CD4-positive, CD25-positive, alpha-beta regulatory T cell (primary cell): ENCODE measurements around the gene TULP3. TPM values are rescaled to one million over a fixed set of nuclear protein-coding genes. Genes with fewer than 3 reads are reported as not detected.
A peak's percentile ranks its signal among the peaks of the same experiment; 100 is the strongest.

Experiments used
- ATAC-seq, 2 donors: fragments of 150-1000 bp; cut with Tn5 transposase; one replicate each; pipeline ENCODE4 v1.10.0; 2021; ENCODE audit warnings: low read depth in 2 of 2, moderate number of reproducible peaks in 2 of 2, moderate library complexity in 1 of 2
- DNase-seq, 3 donors: peaks; one replicate each; pipeline versions ENCODE4 v3.0.0 to v3.0.0-alpha.2; 2012 to 2022; ENCODE audit warnings: mixed read lengths in 1 of 3
- H3K27ac ChIP-seq: one replicate; pipeline ENCODE4 v1.7.0; 2013; ENCODE audit warnings: mild to moderate bottlenecking, low read length; ENCODE audit not compliant: insufficient read depth, poor library complexity, severe bottlenecking
- H3K27me3 ChIP-seq: one replicate; pipeline ENCODE4 v1.7.0; 2013; ENCODE audit warnings: low read length; ENCODE audit not compliant: control insufficient read depth, insufficient read depth
- H3K36me3 ChIP-seq: one replicate; pipeline ENCODE4 v1.7.0; 2013; ENCODE audit warnings: mild to moderate bottlenecking, low read length, moderate library complexity; ENCODE audit not compliant: control insufficient read depth, insufficient read depth
- H3K4me1 ChIP-seq: 2 replicates; pipeline ENCODE4 v1.7.0; 2013; ENCODE audit warnings: mild to moderate bottlenecking, low read length; ENCODE audit not compliant: insufficient read depth, control insufficient read depth, poor library complexity, severe bottlenecking
- H3K4me3 ChIP-seq: one replicate; pipeline ENCODE4 v1.7.0; 2013; ENCODE audit warnings: low read depth, mild to moderate bottlenecking, low read length, moderate library complexity
- H3K9me3 ChIP-seq, 2 experiments: 1 replicate in 1 of 2; 2 replicates in 1 of 2; pipeline ENCODE4 v1.7.0; 2013; ENCODE audit warnings: low read length in 2 of 2, mild to moderate bottlenecking in 1 of 2, moderate library complexity in 1 of 2; ENCODE audit not compliant: control insufficient read depth in 2 of 2
- H3K27ac Mint-ChIP-seq, 3 donors: one replicate each; pipeline ENCODE4 v1.8.0; 2020 to 2022; ENCODE audit warnings: mild to moderate bottlenecking in 3 of 3, mixed read lengths in 3 of 3, moderate library complexity in 2 of 3
- H3K27me3 Mint-ChIP-seq: one replicate; pipeline ENCODE4 v1.8.0; 2022; ENCODE audit warnings: mild to moderate bottlenecking, mixed read lengths
- H3K36me3 Mint-ChIP-seq: one replicate; pipeline ENCODE4 v1.8.0; 2020; ENCODE audit warnings: mixed read lengths
- H3K4me1 Mint-ChIP-seq, 4 donors: one replicate each; pipeline ENCODE4 v1.8.0; 2020 to 2022; ENCODE audit warnings: mixed read lengths in 4 of 4, mild to moderate bottlenecking in 1 of 4
- H3K4me3 Mint-ChIP-seq, 4 donors: one replicate each; pipeline ENCODE4 v1.8.0; 2020 to 2022; ENCODE audit warnings: mild to moderate bottlenecking in 4 of 4, mixed read lengths in 4 of 4, moderate library complexity in 3 of 4
- H3K9me3 Mint-ChIP-seq, 7 donors: one replicate each; pipeline ENCODE4 v1.8.0; 2020 to 2022; ENCODE audit warnings: mixed read lengths in 7 of 7, mild to moderate bottlenecking in 3 of 7, moderate library complexity in 2 of 7
- polyA plus RNA-seq, 4 donors: library from polyadenylated mRNA; unstranded; fragments of 300-500 nt; fragmentation: Illumina TruSeq; gene quantifications; one replicate each; pipeline ENCODE4 v1.2.3, GENCODE V29; 2021
- total RNA-seq: library from RNA; stranded (reverse); gene quantifications from one replicate; pipeline ENCODE4 v1.2.3, GENCODE V29; 2022

Gene TULP3
- total and polyA plus RNA-seq, 5 donors from 2014 or later, result 2.4 to 7.7 (median 5.7) TPM

- Mint-ChIP-seq H3K9me3 (no peaks in the 10 kb centered on the region), H3K4me3 (peak overlapping the region in 3 of 4 donors; percentile 67 to 77 (median 71)), H3K36me3 (no peaks in the 10 kb centered on the region), H3K27me3 (peaks cover 51% of the 10 kb centered on the region), H3K4me1 (peaks cover 0 to 16% (median 8%) of the 10 kb centered on the region in 4 donors), H3K27ac (no peak overlapping the region)
- no peak overlapping the region for H3K4me3 ChIP-seq
- peaks cover 26% of the 10 kb centered on the region for H3K27me3 ChIP-seq
- no peak overlapping the region for H3K27ac ChIP-seq
- H3K36me3 ChIP-seq, result no peaks in the 10 kb centered on the region
- ATAC-seq (no peak), DNase-seq (no peak)
- peaks cover 13% of the 10 kb centered on the region for H3K4me1 ChIP-seq
- H3K9me3 ChIP-seq, result no peaks in the 10 kb centered on the region
Observed at GRCh38 chr12:2958432-2959191, 67.9 kb downstream of the TULP3 start.

- no peak within 1 kb of the TSS for H3K27ac Mint-ChIP-seq
Observed at GRCh38 chr12:2959192-2959504, 68.5 kb downstream of the TULP3 start, which contains the start of gene TEAD4. Gene TEAD4, plus strand, starts transcription at chr12:2959397.

GRCh38 chr12:2959505-2960389, 69.1 kb downstream of the TULP3 start:
- Histone ChIP-seq H3K27ac (no peak overlapping the region), H3K27me3 (peaks cover 26% of the 10 kb centered on the region), H3K9me3 (no peaks in the 10 kb centered on the region), H3K4me3 (no peak overlapping the region), H3K4me1 (peaks cover 13% of the 10 kb centered on the region), H3K36me3 (no peaks in the 10 kb centered on the region)
- ATAC-seq (no peak), DNase-seq (peak in 1 of 3 donors; percentile 8)
- Mint-ChIP-seq H3K27ac (no peak overlapping the region), H3K36me3 (no peaks in the 10 kb centered on the region), H3K9me3 (peaks cover 0 to 1% (median 0%) of the 10 kb centered on the region in 7 donors), H3K4me3 (peak overlapping the region; percentile 19 to 81 (median 64)), H3K4me1 (peaks cover 0 to 16% (median 8%) of the 10 kb centered on the region in 4 donors), H3K27me3 (peaks cover 51% of the 10 kb centered on the region)

More at GRCh38 chr12:2959192-2959504, 68.5 kb downstream of the TULP3 start, which contains the start of gene TEAD4:
- H3K36me3 ChIP-seq, result no peaks in the 10 kb centered on the region
- no peaks in the 10 kb centered on the region for H3K9me3 ChIP-seq
- Mint-ChIP-seq H3K36me3 (no peaks in the 10 kb centered on the region), H3K27me3 (peaks cover 51% of the 10 kb centered on the region), H3K4me3 (peak within 1 kb of the TSS; percentile 67 to 81 (median 69)), H3K4me1 (peaks cover 0 to 16% (median 8%) of the 10 kb centered on the region in 4 donors), H3K9me3 (peaks cover 0 to under 1% (median 0%) of the 10 kb centered on the region in 7 donors)
- peaks cover 13% of the 10 kb centered on the region for H3K4me1 ChIP-seq
- ATAC-seq (no peak), DNase-seq (peak in 1 of 3 donors; percentile 19)
- peaks cover 26% of the 10 kb centered on the region for H3K27me3 ChIP-seq
- H3K27ac ChIP-seq, result no peak within 1 kb of the TSS
- no peak within 1 kb of the TSS for H3K4me3 ChIP-seq

GRCh38 chr12:2960390-2960956, 69.8 kb downstream of the TULP3 start:
- DNase-seq, result peak in 1 of 3 donors; percentile 30
- peaks cover 51% of the 10 kb centered on the region for H3K27me3 Mint-ChIP-seq
- H3K9me3 Mint-ChIP-seq, result peaks cover 0 to 1% (median 0%) of the 10 kb centered on the region in 7 donors
- Histone ChIP-seq H3K36me3 (no peaks in the 10 kb centered on the region), H3K9me3 (no peaks in the 10 kb centered on the region), H3K27me3 (peaks cover 26% of the 10 kb centered on the region), H3K4me1 (peaks cover 13% of the 10 kb centered on the region), H3K27ac (no peak overlapping the region), H3K4me3 (no peak overlapping the region)
- no peak for ATAC-seq
- H3K27ac Mint-ChIP-seq, result no peak overlapping the region
- no peaks in the 10 kb centered on the region for H3K36me3 Mint-ChIP-seq
- H3K4me1 Mint-ChIP-seq, result peaks cover 0 to 16% (median 8%) of the 10 kb centered on the region in 4 donors
- peak overlapping the region; percentile 19 to 70 (median 60) for H3K4me3 Mint-ChIP-seq

GRCh38 chr12:2960996-2961616, 70.4 kb downstream of the TULP3 start:
- Histone ChIP-seq H3K4me3 (no peak overlapping the region), H3K27ac (no peak overlapping the region), H3K27me3 (peaks cover 26% of the 10 kb centered on the region), H3K4me1 (peaks cover 13% of the 10 kb centered on the region), H3K36me3 (no peaks in the 10 kb centered on the region), H3K9me3 (no peaks in the 10 kb centered on the region)
- Mint-ChIP-seq H3K36me3 (no peaks in the 10 kb centered on the region), H3K4me3 (peak overlapping the region in 3 of 4 donors; percentile 19 to 67 (median 52)), H3K4me1 (peaks cover 0 to 16% (median 8%) of the 10 kb centered on the region in 4 donors), H3K27ac (no peak overlapping the region), H3K9me3 (peaks cover 0 to 1% (median 0%) of the 10 kb centered on the region in 7 donors), H3K27me3 (peaks cover 49% of the 10 kb centered on the region)
- no peak for ATAC-seq
- DNase-seq, result no peak

- H3K27ac Mint-ChIP-seq, result no peak overlapping the region
- no peak overlapping the region for H3K4me3 Mint-ChIP-seq
- ATAC-seq (no peak), DNase-seq (no peak)
- H3K4me1 Mint-ChIP-seq, result peaks cover 0 to 16% (median 8%) of the 10 kb centered on the region in 4 donors
- no peaks in the 10 kb centered on the region for H3K36me3 Mint-ChIP-seq
- H3K27me3 ChIP-seq, result peaks cover 26% of the 10 kb centered on the region
- H3K27ac ChIP-seq, result no peak overlapping the region
- H3K27me3 Mint-ChIP-seq, result peaks cover 43% of the 10 kb centered on the region
- no peak overlapping the region for H3K4me3 ChIP-seq
- H3K9me3 ChIP-seq, result no peaks in the 10 kb centered on the region
- H3K36me3 ChIP-seq, result no peaks in the 10 kb centered on the region
- peaks cover 0 to 1% (median 0%) of the 10 kb centered on the region in 7 donors for H3K9me3 Mint-ChIP-seq
- H3K4me1 ChIP-seq, result peaks cover 13% of the 10 kb centered on the region
Observed at GRCh38 chr12:2961705-2962104, 71.0 kb downstream of the TULP3 start.

GRCh38 chr12:2963154-2963759, 72.6 kb downstream of the TULP3 start:
- no peaks in the 10 kb centered on the region for H3K36me3 ChIP-seq
- Mint-ChIP-seq H3K4me3 (no peak overlapping the region), H3K4me1 (peaks cover 0 to 16% (median 8%) of the 10 kb centered on the region in 4 donors), H3K9me3 (peaks cover 0 to 1% (median 0%) of the 10 kb centered on the region in 7 donors), H3K27ac (peak overlapping the region in 1 of 3 donors; percentile 14), H3K27me3 (peaks cover 28% of the 10 kb centered on the region), H3K36me3 (no peaks in the 10 kb centered on the region)
- no peak overlapping the region for H3K4me3 ChIP-seq
- ATAC-seq, result no peak
- H3K9me3 ChIP-seq, result no peaks in the 10 kb centered on the region
- H3K4me1 ChIP-seq, result peaks cover 13% of the 10 kb centered on the region
- no peak for DNase-seq
- H3K27me3 ChIP-seq, result peaks cover 19% of the 10 kb centered on the region
- H3K27ac ChIP-seq, result no peak overlapping the region
